GM18498 (cell line): ENCODE results near the gene ROR2.
A peak's percentile ranks its signal among the peaks of the same experiment; 100 is the strongest.

Source experiments
- ATAC-seq: cut with Tn5 transposase; IDR thresholded peaks from one replicate; pipeline ENCODE4 v1.9.1; 2021; ENCODE audit warnings: mild to moderate bottlenecking, moderate library complexity; ENCODE audit not compliant: unreplicated experiment

Gene ROR2

GRCh38 chr9:91843623-91844148 lies 106.3 kb downstream of the ROR2 start:
- no peak for ATAC-seq

GRCh38 chr9:91843093-91843492 lies 106.9 kb downstream of the ROR2 start:
- no peak for ATAC-seq

GRCh38 chr9:91842358-91843049 lies 107.5 kb downstream of the ROR2 start:
- ATAC-seq, result no peak

- ATAC-seq, result no peak
Observed at GRCh38 chr9:91841591-91841990, 108.4 kb downstream of the ROR2 start.

GRCh38 chr9:91840882-91841281 lies 109.1 kb downstream of the ROR2 start:
- ATAC-seq, result no peak

- ATAC-seq, result no peak
Observed at GRCh38 chr9:91840469-91840868, 109.6 kb downstream of the ROR2 start.

- ATAC-seq, result peak; percentile 71
Observed at GRCh38 chr9:91839926-91840465, 110.0 kb downstream of the ROR2 start.

- ATAC-seq, result no peak
Observed at GRCh38 chr9:91837981-91838731, 111.9 kb downstream of the ROR2 start.

- no peak for ATAC-seq
Observed at GRCh38 chr9:91836515-91836914, 113.5 kb downstream of the ROR2 start.

GRCh38 chr9:91835632-91836031 lies 114.4 kb downstream of the ROR2 start:
- ATAC-seq, result no peak

- ATAC-seq, result no peak
Observed at GRCh38 chr9:91835216-91835615, 114.8 kb downstream of the ROR2 start.

GRCh38 chr9:91834740-91835139 lies 115.3 kb downstream of the ROR2 start:
- no peak for ATAC-seq

GRCh38 chr9:91833878-91834255 lies 116.2 kb downstream of the ROR2 start:
- no peak for ATAC-seq

GRCh38 chr9:91833096-91833877 lies 116.7 kb downstream of the ROR2 start:
- no peak for ATAC-seq

- ATAC-seq, result no peak
Observed at GRCh38 chr9:91832322-91832721, 117.7 kb downstream of the ROR2 start.

- ATAC-seq, result no peak
Observed at GRCh38 chr9:91825866-91826265, 124.2 kb downstream of the ROR2 start.

- ATAC-seq, result no peak
Observed at GRCh38 chr9:91825422-91825821, 124.6 kb downstream of the ROR2 start.

GRCh38 chr9:91824601-91825305 lies 125.3 kb downstream of the ROR2 start:
- ATAC-seq, result no peak

GRCh38 chr9:91824151-91824550 lies 125.9 kb downstream of the ROR2 start:
- no peak for ATAC-seq
